Subcutaneous adipose tissue (tissue), 4 donors: ENCODE data around the gene E4F1. TPM values are rescaled to one million over a fixed set of nuclear protein-coding genes. Genes with fewer than 3 reads are reported as not detected.

Source experiments
- CTCF ChIP-seq: fragments of 450-650 bp; IDR thresholded peaks from one replicate; pipeline ENCODE4 v1.5.1; 2016; ENCODE audit warnings: low read depth, mild to moderate bottlenecking, control low read depth, antibody characterized with exemption, moderate library complexity
- total RNA-seq, 4 donors: library from RNA; depleted of rRNA; stranded (reverse); fragments of >200 nt; gene quantifications; one replicate each; pipeline ENCODE4 v1.1.0, GENCODE V29; 2016

The E4F1 gene
- total RNA-seq, 4 donors from 2014 or later = 9.6 to 33.2 (median 16.8) TPM

GRCh38 chr16:2190002-2190658 lies 33.3 kb upstream of the E4F1 start:
- TF ChIP-seq CTCF = no peak

GRCh38 chr16:2190659-2191445 lies 32.5 kb upstream of the E4F1 start:
- no peak for TF ChIP-seq CTCF

- TF ChIP-seq CTCF = no peak
Observed at GRCh38 chr16:2191446-2191706, 32.0 kb upstream of the E4F1 start.

GRCh38 chr16:2194166-2194834 lies 29.1 kb upstream of the E4F1 start:
- no peak for TF ChIP-seq CTCF

- no peak for TF ChIP-seq CTCF
Observed at GRCh38 chr16:2194852-2195321, 28.5 kb upstream of the E4F1 start.

- no peak for TF ChIP-seq CTCF
Observed at GRCh38 chr16:2195322-2196161, 27.8 kb upstream of the E4F1 start.
